DMS114 treated with DMSO at 0.1 percent for 48 hours (cell line): Measurements from ENCODE around the gene WDFY4.

Source experiments
- DNase-seq: peaks from one replicate; lab custom pipeline; 2025; ENCODE audit not compliant: unreplicated experiment; lab: John Stamatoyannopoulos, UW

The WDFY4 gene

GRCh38 chr10:48935577-48935976, 250.9 kb downstream of the WDFY4 start:
- DNase-seq = no peak

DNA sequence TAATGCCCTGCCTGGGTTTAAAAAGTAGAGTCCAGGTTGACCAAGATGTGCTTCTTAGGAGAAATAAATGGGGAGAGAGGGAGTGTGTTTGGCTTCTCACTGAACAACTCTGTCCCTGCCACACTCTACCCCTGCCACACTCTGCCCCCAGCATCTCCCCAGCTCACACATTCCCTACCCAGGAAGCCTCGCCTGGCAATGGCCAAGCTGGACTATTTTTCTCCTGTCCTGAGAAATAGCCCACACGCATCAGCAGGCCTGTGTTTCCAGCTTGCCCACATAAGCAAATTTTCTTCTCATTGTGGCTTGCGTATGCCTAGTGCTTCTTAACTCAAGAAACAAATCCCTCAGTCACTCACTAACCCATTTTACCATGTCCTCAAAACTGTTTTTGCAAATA, 253.1 kb downstream of the WDFY4 start:
- no peak for DNase-seq

- no peak for DNase-seq
Observed at GRCh38 chr10:48938281-48938680, 253.6 kb downstream of the WDFY4 start.

GRCh38 chr10:48938990-48939536, 254.4 kb downstream of the WDFY4 start:
- no peak for DNase-seq

GRCh38 chr10:48939790-48940325, 255.2 kb downstream of the WDFY4 start, which contains the start of gene LRRC18:
LRRC18 (minus strand) TSS chr10:48939840; CDS start chr10:48914155, 25,685 bp downstream.
- no peak for DNase-seq

GRCh38 chr10:48940372-48940771, 255.7 kb downstream of the WDFY4 start:
- no peak for DNase-seq

DNA sequence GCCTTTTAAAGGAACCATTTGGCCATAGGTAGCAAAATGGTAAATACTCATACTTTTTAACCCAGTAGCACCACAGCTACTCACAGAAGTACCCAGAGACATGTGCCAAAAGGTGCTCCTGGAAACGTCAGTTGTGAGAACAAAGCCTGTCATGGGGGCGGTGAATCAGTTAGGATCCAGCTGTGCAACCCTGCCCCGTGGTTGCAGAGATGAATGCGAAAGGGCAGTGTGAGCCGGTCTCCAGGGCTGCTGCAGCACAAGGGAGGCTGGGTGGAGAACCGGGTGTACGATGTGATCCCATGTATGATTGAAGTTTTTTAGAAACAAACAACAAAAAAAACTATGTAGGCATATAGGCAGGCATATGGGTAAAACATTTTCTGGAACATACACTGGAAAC, 256.3 kb downstream of the WDFY4 start:
- DNase-seq = no peak

- DNase-seq = no peak
Observed at GRCh38 chr10:48941427-48942075, 256.9 kb downstream of the WDFY4 start.

GRCh38 chr10:48943096-48943495, 258.4 kb downstream of the WDFY4 start:
- DNase-seq = no peak

- no peak for DNase-seq
Observed at GRCh38 chr10:48944171-48944570, 259.5 kb downstream of the WDFY4 start.

- DNase-seq = no peak
Observed at GRCh38 chr10:48945441-48946130, 260.9 kb downstream of the WDFY4 start.

- DNase-seq = no peak
Observed at GRCh38 chr10:48946332-48946731, 261.7 kb downstream of the WDFY4 start.

- DNase-seq = no peak
Observed at GRCh38 chr10:48946891-48947500, 262.3 kb downstream of the WDFY4 start.

DNA sequence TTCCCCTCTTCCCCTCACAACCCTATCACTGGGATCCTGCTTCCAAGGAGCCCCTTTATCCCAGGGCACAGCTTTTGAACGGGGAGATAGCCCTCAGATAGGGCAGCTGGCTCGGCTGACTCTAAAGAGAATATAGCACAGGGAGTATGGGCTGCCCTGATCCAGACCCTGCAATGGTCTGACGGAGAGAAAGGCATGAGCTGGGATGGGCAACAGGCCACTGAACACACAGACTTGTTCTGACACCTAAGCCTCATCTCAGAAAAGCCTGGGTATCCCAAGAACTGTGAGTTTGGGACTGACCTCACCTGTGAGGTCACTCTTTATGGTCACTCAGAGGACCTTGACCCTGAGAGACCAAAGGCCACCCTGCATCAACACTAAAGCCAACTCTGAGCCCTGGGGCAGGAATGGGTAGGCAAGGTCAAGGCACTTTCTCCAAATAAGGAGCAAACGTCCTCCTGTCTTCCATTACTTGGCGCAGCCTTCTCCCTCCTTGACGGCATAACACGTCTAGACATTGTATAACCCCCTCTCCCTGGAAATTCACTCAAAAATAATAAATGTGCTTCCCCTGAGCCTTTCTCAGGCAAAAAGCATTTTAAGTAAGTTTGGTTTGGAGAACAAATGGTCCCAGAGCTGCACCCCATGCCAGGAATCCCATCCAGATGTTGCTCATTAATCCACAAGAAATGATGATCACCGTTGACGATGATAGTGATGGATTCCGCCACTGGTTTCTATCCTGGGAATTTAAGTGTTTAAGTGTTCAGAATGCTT, 263.2 kb downstream of the WDFY4 start:
- no peak for DNase-seq

- DNase-seq = no peak
Observed at GRCh38 chr10:48948470-48949037, 263.9 kb downstream of the WDFY4 start.

DNA sequence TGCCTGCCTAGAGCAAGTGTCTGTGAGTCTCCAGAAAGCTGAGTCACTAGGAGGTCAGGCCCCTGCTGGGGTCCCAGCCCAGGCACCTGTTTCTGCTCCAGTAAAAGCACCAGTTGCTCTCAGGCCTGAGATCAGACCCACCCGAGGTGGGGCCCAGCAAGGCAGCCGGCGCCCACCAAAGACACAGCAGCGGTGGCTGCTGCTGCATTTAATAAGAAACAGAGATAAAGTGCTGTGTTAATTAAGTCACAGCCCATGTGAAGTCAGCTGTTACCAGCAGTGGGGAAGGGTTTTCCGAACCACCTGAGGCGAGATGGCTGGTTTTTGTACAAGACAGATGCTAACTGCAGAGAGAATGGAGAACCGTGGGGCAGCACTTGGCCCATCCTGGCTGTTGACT, 267.0 kb downstream of the WDFY4 start:
- DNase-seq = no peak

- no peak for DNase-seq
Observed at GRCh38 chr10:48957361-48958151, 272.9 kb downstream of the WDFY4 start.

DNA sequence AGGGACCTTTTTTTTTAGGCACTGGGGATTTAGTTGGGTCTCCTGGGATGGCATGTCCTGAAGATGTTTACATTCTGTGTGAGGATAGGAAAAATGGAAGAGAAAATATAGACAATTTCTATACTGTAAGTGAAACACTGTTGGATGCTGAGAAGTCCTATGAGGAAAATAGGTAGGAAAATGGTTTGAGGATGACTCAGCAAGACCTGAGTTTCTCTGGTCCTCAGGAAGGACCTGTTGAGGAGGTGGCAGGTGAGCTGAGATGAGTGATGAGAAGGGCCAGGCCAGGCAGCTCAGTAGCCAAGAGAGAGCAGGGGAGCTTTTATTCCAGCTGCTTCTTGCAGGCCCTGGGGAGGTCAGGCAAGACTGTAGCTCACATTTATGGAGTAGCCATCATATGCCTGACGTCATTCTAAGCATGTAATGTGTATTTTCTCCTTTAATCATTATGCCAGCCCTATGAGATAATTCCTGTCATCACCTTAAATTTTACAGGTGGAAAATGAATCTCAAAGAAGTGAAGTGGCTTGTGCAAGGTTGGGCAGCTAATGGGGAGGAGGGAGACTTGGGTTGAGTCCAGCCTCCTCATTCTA, 274.0 kb downstream of the WDFY4 start:
- no peak for DNase-seq

GRCh38 chr10:48964038-48964437, 279.4 kb downstream of the WDFY4 start:
- DNase-seq = no peak
